Raji (cell line): ENCODE results near the gene CYREN.

Experiments
- POLR2A ChIP-seq: IDR thresholded peaks from 2 replicates; pipeline ENCODE4 v1.6.1; 2011; ENCODE audit warnings: low read depth, low read length, control low read depth; ENCODE audit not compliant: insufficient read depth

The CYREN gene

DNA sequence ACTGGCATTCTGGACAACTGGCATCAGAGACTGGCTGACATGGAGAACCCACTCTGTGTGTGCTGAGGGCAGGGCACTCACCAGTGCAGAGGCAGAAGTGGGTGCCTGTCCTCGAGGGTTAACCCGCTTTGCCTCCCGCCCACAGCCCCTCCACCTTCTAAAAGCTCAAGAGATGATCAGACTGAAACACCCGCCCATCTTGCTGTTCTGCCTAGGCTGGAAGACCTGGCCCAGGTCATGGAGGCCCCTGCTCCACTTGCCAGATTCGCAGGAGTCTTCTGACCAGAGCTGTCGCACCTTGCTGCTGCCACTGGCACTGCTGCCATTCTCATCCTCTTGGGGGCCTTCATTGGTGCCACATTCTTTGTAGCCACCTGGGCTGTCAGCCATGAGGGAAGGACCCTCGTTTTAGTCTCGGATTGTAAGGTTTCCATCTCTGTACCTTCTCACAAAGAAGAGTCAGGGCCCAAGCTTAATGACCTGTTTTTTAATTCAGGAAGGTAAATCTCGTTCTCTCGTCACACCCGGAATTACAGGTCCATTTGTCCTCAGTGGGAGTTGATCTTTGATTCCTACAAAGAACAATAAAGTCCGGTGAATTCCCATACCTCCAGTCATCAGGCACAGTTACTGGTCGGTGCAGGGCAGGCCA, 1.9 kb downstream of the CYREN start:
- TF ChIP-seq POLR2A, result no peak

DNA sequence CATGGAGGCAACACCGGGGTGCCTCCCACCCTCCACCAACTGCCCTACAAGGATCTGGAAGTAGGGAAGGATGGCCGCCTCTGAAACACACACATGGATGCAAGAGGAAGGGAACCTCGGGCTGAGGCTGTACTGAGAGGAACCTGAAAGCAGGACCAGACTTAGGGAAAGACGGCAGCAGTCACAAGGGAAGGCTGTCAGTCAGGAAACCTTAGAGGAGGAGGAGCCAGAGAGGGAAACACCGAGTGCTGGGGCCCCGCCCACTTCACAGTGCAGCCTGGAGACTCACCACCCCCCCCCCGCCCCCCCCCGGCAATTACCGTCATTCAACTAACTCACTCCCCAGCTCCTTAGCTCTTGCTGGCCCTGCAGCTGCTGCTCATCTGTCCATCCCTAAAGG, 2.5 kb downstream of the CYREN start:
- TF ChIP-seq POLR2A, result no peak

DNA sequence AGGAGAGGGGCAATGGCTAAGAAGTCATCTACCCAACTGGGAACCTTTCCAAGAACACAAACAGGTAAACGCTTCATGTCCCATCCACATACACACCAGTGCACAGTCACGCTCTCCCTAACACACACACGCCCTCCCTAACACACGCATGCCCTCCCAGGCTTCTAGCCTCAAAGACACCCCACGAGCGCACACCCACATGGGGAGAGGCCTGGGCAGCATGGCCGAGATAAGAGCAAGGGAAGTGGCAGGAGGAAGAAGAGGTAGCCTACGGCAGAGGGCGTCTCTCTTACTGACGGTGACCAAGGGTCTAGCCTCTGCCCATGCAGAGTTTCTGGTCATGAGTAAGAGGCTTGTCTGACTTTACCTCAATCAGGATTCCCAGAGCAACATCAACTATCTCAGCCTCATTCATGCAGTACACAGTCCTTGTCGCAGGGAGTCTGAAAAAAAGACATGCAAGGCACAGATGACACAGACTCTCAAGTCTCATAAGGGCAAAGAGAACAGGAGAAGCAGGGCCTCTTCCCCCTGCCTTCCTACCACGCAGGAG, 3.1 kb downstream of the CYREN start:
- TF ChIP-seq POLR2A, result no peak

DNA sequence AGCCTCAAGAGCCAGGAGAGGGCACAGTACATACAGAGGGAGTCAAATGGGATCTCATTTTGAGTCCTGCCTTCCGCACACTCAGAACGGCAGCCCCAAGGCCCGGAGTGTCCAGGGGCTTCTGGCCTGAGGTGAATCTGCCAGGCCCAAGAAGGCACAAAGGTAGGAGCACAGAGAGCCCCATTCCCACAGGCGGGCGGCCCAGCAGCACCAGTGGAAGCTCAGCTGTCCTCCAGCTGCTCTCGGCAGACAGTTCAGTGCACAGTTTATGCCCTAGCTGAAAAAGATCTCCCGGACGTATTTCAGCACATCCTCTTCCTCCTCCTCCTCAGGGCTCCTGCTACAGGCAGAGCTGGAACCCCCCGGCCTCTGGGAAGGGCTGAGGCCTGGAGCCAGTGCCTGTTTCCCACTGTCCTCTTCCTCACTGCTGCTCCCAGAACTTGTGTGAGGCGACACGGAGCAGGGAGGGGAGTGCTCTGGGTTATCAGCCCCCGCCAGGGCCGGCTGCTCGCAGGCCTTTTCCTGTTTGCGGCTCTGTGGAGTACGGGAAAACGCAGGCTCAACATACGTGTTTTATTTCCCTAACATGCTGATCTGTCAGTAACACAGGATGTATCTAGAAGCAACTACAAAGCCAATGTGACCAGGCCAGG, 4.0 kb downstream of the CYREN start:
- no peak for TF ChIP-seq POLR2A

DNA sequence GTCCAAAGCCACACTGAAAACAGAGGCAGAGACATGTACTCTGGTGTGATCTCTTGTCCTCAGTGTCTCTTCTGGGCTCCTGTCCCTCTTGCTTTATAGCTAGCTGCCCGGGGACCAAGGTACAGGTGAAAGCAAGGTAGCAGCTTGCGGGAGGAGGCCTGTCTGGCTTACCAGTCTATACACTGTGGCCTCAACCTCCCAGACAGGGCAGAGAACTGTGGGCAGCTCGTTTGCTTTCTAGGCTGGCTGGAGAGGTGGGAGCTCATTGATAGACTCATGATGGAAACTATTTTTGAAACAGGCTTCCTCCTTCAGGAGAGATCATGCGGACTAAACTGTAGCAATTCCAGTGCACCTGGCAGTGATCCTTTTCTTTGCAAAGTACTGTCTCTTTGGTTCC, 4.6 kb downstream of the CYREN start:
- TF ChIP-seq POLR2A, result no peak

DNA sequence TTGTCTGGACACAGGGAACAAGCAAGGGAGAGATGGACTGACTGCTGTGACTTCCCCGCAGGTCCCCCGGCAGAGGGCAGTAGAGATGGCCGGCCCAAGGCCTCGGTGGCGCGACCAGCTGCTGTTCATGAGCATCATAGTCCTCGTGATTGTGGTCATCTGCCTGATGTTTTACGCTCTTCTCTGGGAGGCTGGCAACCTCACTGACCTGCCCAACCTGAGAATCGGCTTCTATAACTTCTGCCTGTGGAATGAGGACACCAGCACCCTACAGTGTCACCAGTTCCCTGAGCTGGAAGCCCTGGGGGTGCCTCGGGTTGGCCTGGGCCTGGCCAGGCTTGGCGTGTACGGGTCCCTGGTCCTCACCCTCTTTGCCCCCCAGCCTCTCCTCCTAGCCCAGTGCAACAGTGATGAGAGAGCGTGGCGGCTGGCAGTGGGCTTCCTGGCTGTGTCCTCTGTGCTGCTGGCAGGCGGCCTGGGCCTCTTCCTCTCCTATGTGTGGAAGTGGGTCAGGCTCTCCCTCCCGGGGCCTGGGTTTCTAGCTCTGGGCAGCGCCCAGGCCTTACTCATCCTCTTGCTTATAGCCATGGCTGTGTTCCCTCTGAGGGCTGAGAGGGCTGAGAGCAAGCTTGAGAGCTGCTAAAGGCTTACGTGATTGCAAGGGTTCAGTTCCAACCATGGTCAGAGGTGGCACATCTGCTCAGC, 6.0 kb downstream of the CYREN start:
- no peak for TF ChIP-seq POLR2A

DNA sequence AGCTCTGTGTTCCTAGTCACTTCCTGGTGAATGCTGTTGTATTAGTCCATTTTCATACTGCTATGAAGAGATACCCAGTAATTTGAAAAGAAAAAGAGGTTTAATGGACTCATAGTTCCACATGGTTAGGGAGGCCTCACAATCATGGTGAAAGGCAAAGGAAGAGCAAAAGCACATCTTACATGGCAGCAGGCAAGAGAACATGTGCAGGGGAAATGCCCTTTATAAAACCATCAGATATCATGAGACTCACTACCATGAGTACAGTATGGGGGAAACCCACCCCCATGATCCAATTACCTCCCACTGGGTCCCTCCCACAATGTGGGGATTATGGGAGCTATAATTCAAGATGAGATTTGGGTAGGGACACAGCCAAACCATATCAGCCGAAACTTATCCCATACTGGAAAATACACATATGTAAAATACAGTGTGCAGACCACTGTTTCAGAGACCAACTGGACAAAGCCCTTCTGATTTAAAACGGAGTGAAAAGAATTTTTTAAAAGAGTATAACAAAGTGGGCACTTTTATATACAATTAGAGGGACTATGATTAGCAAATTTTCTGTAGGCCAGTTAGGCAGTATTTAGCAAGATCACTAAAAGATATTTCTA, 8.0 kb downstream of the CYREN start:
- TF ChIP-seq POLR2A, result no peak

DNA sequence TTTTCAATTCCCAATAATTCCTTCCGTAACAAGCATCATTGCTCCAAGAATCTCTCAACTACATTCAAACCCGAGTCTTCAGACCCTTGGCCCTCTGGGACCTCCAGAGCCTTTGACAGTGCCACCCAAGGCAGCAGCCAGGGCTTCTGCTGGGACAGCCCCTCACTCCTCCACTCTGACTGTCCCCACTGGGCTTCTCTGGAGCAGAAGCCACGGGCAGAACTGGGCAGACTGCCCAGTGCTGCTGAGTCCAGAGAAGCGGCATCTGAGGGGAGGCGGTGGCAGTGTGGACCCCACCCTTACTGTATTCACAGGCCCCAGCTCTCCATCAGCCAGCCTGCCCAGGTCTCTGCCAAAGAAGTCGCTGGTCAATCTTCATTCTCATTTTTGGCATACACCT, 8.8 kb downstream of the CYREN start:
- no peak for TF ChIP-seq POLR2A

DNA sequence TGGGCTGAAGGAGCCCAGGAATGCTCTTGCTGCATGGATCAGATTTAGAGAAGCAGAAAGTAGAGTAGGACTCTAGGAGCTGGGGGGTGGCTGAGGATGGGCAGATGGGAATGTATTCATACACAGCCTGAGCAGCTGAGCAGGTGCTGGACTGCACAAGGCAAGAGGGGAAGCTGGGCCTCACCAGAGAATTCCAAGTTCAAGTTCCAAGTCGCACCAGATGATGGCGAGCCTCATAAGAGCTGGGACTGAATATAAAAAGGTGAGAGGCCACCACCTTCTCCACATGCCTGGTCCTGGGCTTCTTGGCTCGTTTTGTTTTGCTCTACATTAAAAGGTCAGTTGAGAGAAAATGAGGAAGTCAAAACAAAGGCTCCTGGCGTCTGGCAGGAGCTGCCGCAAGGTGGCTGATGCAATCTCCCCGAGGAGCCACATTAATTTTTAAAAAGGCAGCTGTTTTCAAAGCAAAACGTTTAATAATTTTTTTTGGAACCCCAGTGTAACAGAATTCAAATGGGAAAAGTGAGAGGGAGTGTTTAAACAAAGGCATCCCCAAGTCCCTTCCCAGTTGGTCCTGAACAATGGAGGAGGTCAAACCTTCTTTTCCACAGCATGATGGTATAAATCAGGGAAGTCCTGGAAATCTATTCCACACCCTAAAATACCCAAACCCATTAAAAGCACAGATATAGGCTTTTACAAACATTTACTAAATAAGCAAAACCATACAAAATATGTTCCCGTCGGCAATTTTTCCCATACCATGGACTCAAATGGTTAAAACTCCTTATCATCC, 9.5 kb downstream of the CYREN start:
- TF ChIP-seq POLR2A, result no peak

DNA sequence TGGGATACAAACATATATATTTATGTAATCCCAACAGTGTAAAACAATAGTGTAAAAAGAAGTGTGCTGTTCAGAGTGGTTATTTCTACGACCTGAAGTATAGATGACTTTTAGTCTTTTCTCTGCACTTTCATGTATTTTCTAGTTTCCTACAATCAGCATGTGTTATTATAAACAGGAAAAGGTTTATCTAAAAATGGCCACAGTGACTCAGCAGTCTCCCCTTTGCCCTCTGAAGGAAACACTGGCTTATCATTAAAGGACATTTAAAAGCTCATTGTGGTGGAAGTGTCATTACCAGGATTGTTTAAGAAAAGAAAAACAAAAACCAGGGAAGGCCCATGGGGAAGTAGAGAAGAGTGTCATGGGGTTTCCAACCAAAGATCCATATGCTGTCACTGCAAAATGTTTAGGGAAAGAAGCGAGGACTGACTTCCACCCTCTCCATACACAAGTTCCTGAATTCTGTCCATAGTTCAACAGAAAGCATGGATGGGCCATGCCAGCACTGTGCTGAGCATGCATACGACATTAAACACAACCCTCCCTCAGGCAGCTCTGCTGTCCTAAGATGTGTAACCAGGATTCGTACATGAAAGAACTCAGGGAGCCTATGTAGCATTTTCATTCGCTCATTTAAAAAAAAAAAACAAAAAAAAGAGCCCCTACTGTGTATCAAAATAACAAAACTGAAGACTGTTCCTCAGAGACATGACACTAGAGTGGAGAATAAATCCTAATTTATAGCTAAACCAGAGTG, 10.2 kb downstream of the CYREN start:
- no peak for TF ChIP-seq POLR2A

DNA sequence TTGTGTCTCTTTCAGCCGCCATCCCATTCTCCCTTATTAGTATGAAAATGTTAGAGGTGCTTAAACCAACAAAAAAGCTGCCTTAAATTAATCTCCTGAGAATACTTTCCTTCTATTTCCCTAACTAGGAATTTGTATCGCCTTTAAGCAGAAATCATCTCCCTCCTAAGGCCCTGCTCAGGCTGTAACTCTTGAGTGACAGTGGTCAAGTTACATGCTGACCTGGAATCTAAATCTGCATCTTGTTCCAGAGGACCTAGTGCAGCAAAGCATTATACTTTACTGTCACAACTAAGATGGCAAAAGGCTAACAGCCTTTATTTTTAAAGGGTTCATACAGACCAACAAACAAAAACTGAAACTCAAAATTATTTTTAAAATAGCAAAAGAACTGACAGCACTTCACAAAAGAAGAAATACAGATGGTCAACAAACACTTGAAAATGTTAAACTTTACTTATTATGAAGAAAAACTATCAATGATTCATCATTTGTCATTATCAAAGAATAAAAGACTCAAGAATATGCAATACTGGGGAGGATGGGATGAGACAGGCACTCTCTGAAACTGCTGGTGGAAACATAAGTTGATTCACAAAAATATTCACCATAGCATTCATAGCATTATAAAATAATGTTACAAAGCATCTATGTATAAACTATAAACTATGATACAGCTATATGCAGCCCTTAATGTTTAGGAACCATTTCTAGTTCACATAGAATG, 11.0 kb downstream of the CYREN start:
- no peak for TF ChIP-seq POLR2A

DNA sequence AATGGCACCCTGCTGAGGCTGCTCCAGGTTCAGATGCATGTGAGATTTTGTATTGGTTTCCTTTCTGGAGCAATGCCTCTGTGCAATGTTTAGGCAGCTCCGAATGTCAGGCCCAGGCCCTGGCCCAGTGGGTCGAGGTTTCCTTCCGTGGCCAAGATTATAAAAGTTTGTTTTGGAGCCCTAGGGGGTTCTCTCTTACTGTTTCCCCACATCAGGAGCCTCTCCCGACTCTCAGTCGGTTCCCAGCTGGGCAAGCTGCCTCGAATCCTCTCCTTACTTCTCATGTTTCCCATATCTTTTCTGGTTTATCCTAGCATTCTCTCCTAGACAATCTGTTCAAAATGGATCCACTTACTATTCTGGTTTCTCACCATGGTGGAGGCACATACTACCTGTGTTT, 11.6 kb downstream of the CYREN start:
- no peak for TF ChIP-seq POLR2A

DNA sequence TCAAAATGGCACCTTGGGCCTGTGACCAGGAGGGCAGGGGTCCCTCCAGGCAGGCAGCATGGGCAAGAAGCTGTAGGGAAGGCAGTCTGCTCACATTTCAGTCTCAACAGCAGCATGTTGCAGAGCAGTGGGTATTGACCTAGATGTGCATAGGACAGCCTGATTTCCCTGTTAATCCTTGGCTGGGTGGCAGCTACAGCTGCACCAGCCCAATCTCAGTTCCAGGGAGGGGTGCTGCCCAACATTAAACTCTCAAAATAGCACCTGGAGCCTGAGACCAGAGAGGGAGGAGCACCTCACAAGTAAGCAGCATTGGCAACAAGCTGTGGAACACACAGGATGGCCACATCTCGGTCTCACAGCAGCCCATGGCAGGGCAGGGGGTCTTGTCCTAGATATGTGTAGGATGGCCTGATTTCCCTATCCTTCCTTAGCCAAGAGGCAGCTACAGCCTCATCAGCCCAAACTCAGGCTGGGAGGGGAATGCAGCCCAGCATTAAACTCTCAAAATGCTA, 12.3 kb downstream of the CYREN start:
- TF ChIP-seq POLR2A, result no peak
